Gastroesophageal sphincter (tissue), 4 donors: ENCODE results near the gene MZT2B. TPM values are rescaled to one million over a fixed set of nuclear protein-coding genes. Genes with fewer than 3 reads are reported as not detected.
"Not testable (repeated sequence)": the region's sequence is repeated elsewhere in the genome, so short reads cannot be mapped to it uniquely, and the experiment has no call there.

Experiments used
- ATAC-seq: fragments of 150-250 bp; one replicate; pipeline ENCODE4 v1.9.1; 2016; ENCODE audit warnings: mild to moderate bottlenecking, moderate library complexity
- H3K27ac ChIP-seq, 4 donors: fragments of 200-600 bp; sonication (generic) in 3 of 4; 1 replicate in 3 of 4; 2 replicates in 1 of 4; pipeline ENCODE4 v1.5.1; 2016 to 2019
- H3K27me3 ChIP-seq: fragments of 200-600 bp; sonication (generic); one replicate; pipeline ENCODE4 v1.5.1; 2019
- H3K36me3 ChIP-seq, 2 donors: fragments of 200-600 bp; sonication (generic); one replicate each; pipeline ENCODE4 v1.5.1; 2019; ENCODE audit warnings: control low read depth in 1 of 2
- H3K4me1 ChIP-seq, 3 donors: fragments of 200-600 bp; sonication (generic); 1 replicate in 2 of 3; 2 replicates in 1 of 3; pipeline ENCODE4 v1.5.1; 2016 to 2019; ENCODE audit warnings: control low read depth in 2 of 3
- H3K4me3 ChIP-seq, 2 donors: fragments of 200-600 bp; sonication (generic); one replicate each; pipeline ENCODE4 v1.5.1; 2019; ENCODE audit warnings: mild to moderate bottlenecking in 1 of 2, moderate library complexity in 1 of 2
- H3K9me3 ChIP-seq, 3 donors: fragments of 200-600 bp; sonication (generic); one replicate each; pipeline ENCODE4 v1.5.1; 2017 to 2019; ENCODE audit warnings: control low read depth in 2 of 3
- CTCF ChIP-seq, 4 experiments: fragments of 200-600 bp in 2 of 4; fragments of 450-650 bp in 2 of 4; sonication (generic) in 1 of 4; IDR thresholded peaks; one replicate each; pipeline ENCODE4 v1.5.1; 2017 to 2019; ENCODE audit warnings: antibody characterized with exemption in 4 of 4, mild to moderate bottlenecking in 2 of 4, moderate library complexity in 2 of 4
- EP300 ChIP-seq: sonication (generic); formaldehyde crosslinking; IDR thresholded peaks from one replicate; pipeline ENCODE4 v1.6.1; 2017; ENCODE audit warnings: antibody characterized with exemption, mild to moderate bottlenecking
- POLR2A ChIP-seq, 2 donors: fragments of 450-650 bp; IDR thresholded peaks; one replicate each; pipeline ENCODE4 v1.6.1; 2017; ENCODE audit warnings: antibody characterized with exemption in 2 of 2, mild to moderate bottlenecking in 2 of 2, moderate library complexity in 1 of 2
- POLR2AphosphoS5 ChIP-seq: sonication (generic); formaldehyde crosslinking; IDR thresholded peaks from one replicate; pipeline ENCODE4 v1.6.1; 2017; ENCODE audit warnings: antibody characterized with exemption
- WGBS, 2 donors: methylation state at CpG; one replicate each; pipeline ENCODE4 v1.1.5; 2018; ENCODE audit warnings: low coverage in 1 of 2; 5-methylcytosine and 5-hydroxymethylcytosine counted together
- total RNA-seq, 4 donors: library from RNA; depleted of rRNA; stranded (reverse); fragments of >200 nt; gene quantifications; one replicate each; pipeline ENCODE4 v1.1.0, GENCODE V29; 2016

Gene MZT2B
- total RNA-seq, 4 donors from 2014 or later: 144 to 174 (median 154) TPM

GRCh38 chr2:130186391-130186790, 4.3 kb downstream of the MZT2B start:
- peaks cover 0 to 40% of the 10 kb centered on the region in 2 donors for H3K36me3 ChIP-seq
- no peak overlapping the region for H3K4me3 ChIP-seq
- H3K4me1 ChIP-seq: peaks cover 0 to 20% (median 11%) of the 10 kb centered on the region in 3 donors
- ATAC-seq: no peak
- TF ChIP-seq EP300: no peak
- TF ChIP-seq POLR2AphosphoS5: no peak
- TF ChIP-seq POLR2A (IDR thresholded peaks at IDR 0.05): no peak
- no peak for TF ChIP-seq CTCF (IDR thresholded peaks at IDR 0.05)
- no peaks in the 10 kb centered on the region for H3K27me3 ChIP-seq
- WGBS, 2 donors: 70% methylated on average over 5 of the region's 5 CpGs; no CpG with 5 or more reads in 1 of the 2 donors
- no peaks in the 10 kb centered on the region for H3K9me3 ChIP-seq
- H3K27ac ChIP-seq: no peak overlapping the region

GRCh38 chr2:130187268-130187667, 5.2 kb downstream of the MZT2B start:
- whole genome bisulfite sequencing, 2 donors: 40 to 100% methylated on average over 1 of the region's 8 CpGs
- H3K36me3 ChIP-seq: peaks cover 0 to 47% of the 10 kb centered on the region in 2 donors

GRCh38 chr2:130187859-130188792, 6.1 kb downstream of the MZT2B start:
- peaks cover 0 to 15% (median 7%) of the 10 kb centered on the region in 3 donors for H3K4me1 ChIP-seq
- WGBS, 2 donors: 93 to 96% methylated on average over 4 to 6 of the region's 17 CpGs
- H3K27me3 ChIP-seq, H3K4me3 ChIP-seq, H3K27ac ChIP-seq, H3K9me3 ChIP-seq, ATAC-seq: not testable (repeated sequence)
- H3K36me3 ChIP-seq: peaks cover 0 to 47% of the 10 kb centered on the region in 2 donors

More at GRCh38 chr2:130187268-130187667, 5.2 kb downstream of the MZT2B start:
- Histone ChIP-seq H3K27me3 (no peaks in the 10 kb centered on the region), H3K4me3 (no peak overlapping the region), H3K27ac (no peak overlapping the region), H3K4me1 (peaks cover 0 to 20% (median 11%) of the 10 kb centered on the region in 3 donors), H3K9me3 (no peaks in the 10 kb centered on the region)
- ATAC-seq: no peak
- TF ChIP-seq EP300 (no peak), POLR2AphosphoS5 (no peak), POLR2A (IDR thresholded peaks at IDR 0.05) (no peak), CTCF (IDR thresholded peaks at IDR 0.05) (no peak)

- peaks cover 0 to 47% of the 10 kb centered on the region in 2 donors for H3K36me3 ChIP-seq
- not testable (repeated sequence) for ATAC-seq
- 67% methylated on average over 1 of the region's 4 CpGs; no CpG with 5 or more reads in 1 of the 2 donors for WGBS, 2 donors
These were observed 6.9 kb downstream of the MZT2B start for GRCh38 chr2:130188958-130189357.

GRCh38 chr2:130190237-130190636, 8.2 kb downstream of the MZT2B start:
- WGBS, 2 donors: 93% methylated on average over 4 of the region's 15 CpGs; no CpG with 5 or more reads in 1 of the 2 donors
- Histone ChIP-seq H3K4me3 (no peak overlapping the region), H3K36me3 (peaks cover 0 to 40% of the 10 kb centered on the region in 2 donors), H3K27me3 (no peaks in the 10 kb centered on the region), H3K27ac (no peak overlapping the region), H3K4me1 (no peaks in the 10 kb centered on the region), H3K9me3 (no peaks in the 10 kb centered on the region)
- no peak for ATAC-seq
- TF ChIP-seq CTCF (IDR thresholded peaks at IDR 0.05) (no peak), POLR2A (IDR thresholded peaks at IDR 0.05) (no peak), EP300 (no peak), POLR2AphosphoS5 (no peak)

More at GRCh38 chr2:130188958-130189357, 6.9 kb downstream of the MZT2B start:
- not testable (repeated sequence) for H3K27me3 ChIP-seq, H3K9me3 ChIP-seq, H3K4me1 ChIP-seq, H3K27ac ChIP-seq, H3K4me3 ChIP-seq

DNA sequence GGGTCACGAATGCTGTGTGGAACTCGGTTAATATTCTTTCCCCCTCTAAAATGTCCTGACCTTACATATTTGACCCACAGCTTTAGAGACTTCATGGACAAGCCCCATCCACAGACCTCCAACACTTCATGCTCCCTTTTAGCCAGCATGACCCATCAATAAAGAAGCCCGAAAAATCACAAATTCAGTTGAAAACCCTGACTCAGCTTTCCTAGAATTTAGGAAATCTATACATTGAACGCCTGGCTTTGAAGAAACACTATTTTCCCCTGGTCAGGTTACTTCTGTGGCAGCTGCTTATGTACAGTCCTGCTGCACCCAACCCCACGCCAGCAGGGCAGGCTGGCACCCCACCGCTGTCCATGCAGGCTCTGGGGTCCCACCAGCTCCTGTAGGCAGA, 9.3 kb downstream of the MZT2B start:
- peaks cover 0 to 40% of the 10 kb centered on the region in 2 donors for H3K36me3 ChIP-seq
- H3K27ac ChIP-seq, H3K27me3 ChIP-seq, ATAC-seq, H3K4me1 ChIP-seq, H3K9me3 ChIP-seq, H3K4me3 ChIP-seq: not testable (repeated sequence)
- 77 to 88% methylated on average over 4 of the region's 6 CpGs for WGBS, 2 donors

GRCh38 chr2:130192451-130192850, 10.4 kb downstream of the MZT2B start:
- not testable (repeated sequence) for H3K4me1 ChIP-seq, ATAC-seq, H3K27me3 ChIP-seq, H3K4me3 ChIP-seq, H3K9me3 ChIP-seq, H3K27ac ChIP-seq
- peaks cover 0 to 40% of the 10 kb centered on the region in 2 donors for H3K36me3 ChIP-seq
- WGBS, 2 donors: 76 to 80% methylated on average over 1 to 3 of the region's 3 CpGs

- WGBS, 2 donors: no CpG with 5 or more reads among the region's 22 CpGs
- not testable (repeated sequence) for ATAC-seq, H3K9me3 ChIP-seq, H3K4me3 ChIP-seq, H3K27me3 ChIP-seq, H3K4me1 ChIP-seq, H3K27ac ChIP-seq
- H3K36me3 ChIP-seq: peaks cover 0 to 28% of the 10 kb centered on the region in 2 donors
These were observed 11.8 kb downstream of the MZT2B start for GRCh38 chr2:130193824-130194223.

GRCh38 chr2:130195089-130195635, 13.1 kb downstream of the MZT2B start:
- peaks cover 0 to 19% of the 10 kb centered on the region in 2 donors for H3K36me3 ChIP-seq
- ATAC-seq, H3K4me1 ChIP-seq, H3K27ac ChIP-seq, H3K9me3 ChIP-seq, H3K4me3 ChIP-seq, H3K27me3 ChIP-seq: not testable (repeated sequence)
- 80 to 82% methylated on average over 2 to 6 of the region's 9 CpGs for WGBS, 2 donors
